Heart left ventricle (tissue), 13 donors: Measurements from ENCODE around the gene UMODL1.

Experiments used
- CTCF ChIP-seq, 12 donors: fragments of 200-600 bp; sonication (generic) in 4 of 12; IDR thresholded peaks; one replicate each; pipeline versions ENCODE4 v1.5.0 to v1.8.0; 2018 to 2022; ENCODE audit warnings: antibody characterized with exemption in 12 of 12, mild to moderate bottlenecking in 5 of 12
- POLR2A ChIP-seq, 2 donors: fragments of 450-650 bp; IDR thresholded peaks; one replicate each; pipeline ENCODE4 v1.6.1; 2017; ENCODE audit warnings: antibody characterized with exemption in 2 of 2, mild to moderate bottlenecking in 2 of 2, moderate library complexity in 2 of 2
- donor health status: ischemic (EF 13 %, LVEDD 7.1; RV severe dilation, severe dysfunction).
- donor health status: DM: no; HTN: yes; CAD: no.
- donor health status: DM: no; HTN: no; CAD: no.
- donor health status: ischemic (EF 25% LVEDD 6.9; RV normal size, moderate dysfunction).
- donor health status: ischemic (EF 25% LVEDD 5.7; RV mildly dilated, moderate dysfunction).
- donor health status: ischemic (EF 35%, LVEDD 5.7; RV mildly dilated, moderate dysfunction).
- donor health status: nonischemic (EF 11% LVEDD 7.7; RV severe dilation, severe dysfunction).
- donor health status: DM: yes; HTN: yes; CAD: no.
- donor health status: PGD.
- donor health status: ischemic (EF 29% LVEDD 5.4; RV normal size, mild dysfunction).
- donor health status: nonischemic (EF 23%, LVEDD 6.1; RV moderate dilation, normal function).

- TF ChIP-seq CTCF (IDR thresholded peaks at IDR 0.05), result no peak
- no peak for TF ChIP-seq POLR2A (IDR thresholded peaks at IDR 0.05)
These were observed 33.2 kb upstream of the UMODL1 start for GRCh38 chr21:42037943-42038342.
